AG04449 (cell line): ENCODE measurements around the gene FAM234B.

Source experiments
- CTCF ChIA-PET: fragments of 350-600 bp; formaldehyde crosslinking; extraction: SDS; loops from one replicate; lab custom pipeline; 2021; ENCODE audit warnings: antibody characterized with exemption; lab: Yijun Ruan, JAX
- POLR2A ChIA-PET: fragments of 400-600, 350-600 bp; formaldehyde crosslinking; extraction: SDS; loops from one replicate; lab custom pipeline; 2020; ENCODE audit warnings: antibody characterized with exemption, inconsistent platforms; lab: Yijun Ruan, JAX
- DNase-seq: peaks from one replicate; pipeline ENCODE4 v3.0.0-alpha.2; 2010; ENCODE audit warnings: low read depth, low spot score
- H3K4me3 ChIP-seq: 2 replicates; pipeline ENCODE4 v1.5.1; 2011; ENCODE audit warnings: low read depth, mild to moderate bottlenecking, control low read depth, low read length
- TF ChIP-seq, protein P1 (sequence below): IDR thresholded peaks from one replicate; pipeline ENCODE4 v1.5.1; 2011; ENCODE audit warnings: mild to moderate bottlenecking, moderate library complexity, low read length, control low read depth, inconsistent platforms; ENCODE audit not compliant: insufficient read depth; ENCODE audit errors: missing control alignments

FAM234B gene

GRCh38 chr12:13008741-13009380, 35.3 kb upstream of the FAM234B start:
- DNase-seq = no peak
- ChIA-PET CTCF (interaction anchor here (1.0 to 4.3 kb wide), 4 partner anchors 13 to 226 kb away, joined by 3 to 20 read pairs (median 4); no protein-coding TSS in a partner anchor), POLR2A (no interaction called here)
- TF ChIP-seq, protein P1, sequence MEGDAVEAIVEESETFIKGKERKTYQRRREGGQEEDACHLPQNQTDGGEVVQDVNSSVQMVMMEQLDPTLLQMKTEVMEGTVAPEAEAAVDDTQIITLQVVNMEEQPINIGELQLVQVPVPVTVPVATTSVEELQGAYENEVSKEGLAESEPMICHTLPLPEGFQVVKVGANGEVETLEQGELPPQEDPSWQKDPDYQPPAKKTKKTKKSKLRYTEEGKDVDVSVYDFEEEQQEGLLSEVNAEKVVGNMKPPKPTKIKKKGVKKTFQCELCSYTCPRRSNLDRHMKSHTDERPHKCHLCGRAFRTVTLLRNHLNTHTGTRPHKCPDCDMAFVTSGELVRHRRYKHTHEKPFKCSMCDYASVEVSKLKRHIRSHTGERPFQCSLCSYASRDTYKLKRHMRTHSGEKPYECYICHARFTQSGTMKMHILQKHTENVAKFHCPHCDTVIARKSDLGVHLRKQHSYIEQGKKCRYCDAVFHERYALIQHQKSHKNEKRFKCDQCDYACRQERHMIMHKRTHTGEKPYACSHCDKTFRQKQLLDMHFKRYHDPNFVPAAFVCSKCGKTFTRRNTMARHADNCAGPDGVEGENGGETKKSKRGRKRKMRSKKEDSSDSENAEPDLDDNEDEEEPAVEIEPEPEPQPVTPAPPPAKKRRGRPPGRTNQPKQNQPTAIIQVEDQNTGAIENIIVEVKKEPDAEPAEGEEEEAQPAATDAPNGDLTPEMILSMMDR = no peak
- H3K4me3 ChIP-seq = no peak overlapping the region

DNA sequence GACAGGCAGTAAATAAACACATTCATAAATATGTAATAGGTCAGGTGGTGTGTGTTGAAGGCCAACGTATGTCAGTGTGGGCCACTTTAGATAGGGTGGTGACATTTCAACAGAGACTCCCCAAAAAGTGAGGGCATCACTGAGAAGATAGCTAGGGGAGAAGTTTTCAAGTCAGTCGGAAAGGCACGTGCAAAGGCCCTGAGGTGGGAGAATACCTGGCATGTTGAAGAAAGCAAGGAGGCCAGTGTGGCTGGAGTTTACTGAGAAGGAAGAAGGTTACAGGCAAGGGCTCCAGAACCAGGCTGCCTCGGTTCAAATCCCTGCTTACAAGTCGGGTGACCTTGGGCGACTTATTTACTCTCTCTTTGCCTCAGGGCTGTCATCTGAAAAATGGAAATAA, 33.1 kb upstream of the FAM234B start:
- ChIA-PET POLR2A (no interaction called here), CTCF (interaction anchor here (4.3 kb wide), 1 partner anchor 201 kb away, joined by 20 read pairs; no protein-coding TSS in a partner anchor)
- H3K4me3 ChIP-seq = no peak overlapping the region
- TF ChIP-seq, protein P1 = no peak
- no peak for DNase-seq

- DNase-seq = no peak
- no peak overlapping the region for H3K4me3 ChIP-seq
- TF ChIP-seq, protein P1 = no peak
- CTCF ChIA-PET = interaction anchor here (0.7 to 3.9 kb wide), 11 partner anchors 11 to 212 kb away, joined by 3 to 40 read pairs (median 6); no protein-coding TSS in a partner anchor
- POLR2A ChIA-PET = no interaction called here
Measured at GRCh38 chr12:13022851-13023271, 21.3 kb upstream of the FAM234B start.

DNA sequence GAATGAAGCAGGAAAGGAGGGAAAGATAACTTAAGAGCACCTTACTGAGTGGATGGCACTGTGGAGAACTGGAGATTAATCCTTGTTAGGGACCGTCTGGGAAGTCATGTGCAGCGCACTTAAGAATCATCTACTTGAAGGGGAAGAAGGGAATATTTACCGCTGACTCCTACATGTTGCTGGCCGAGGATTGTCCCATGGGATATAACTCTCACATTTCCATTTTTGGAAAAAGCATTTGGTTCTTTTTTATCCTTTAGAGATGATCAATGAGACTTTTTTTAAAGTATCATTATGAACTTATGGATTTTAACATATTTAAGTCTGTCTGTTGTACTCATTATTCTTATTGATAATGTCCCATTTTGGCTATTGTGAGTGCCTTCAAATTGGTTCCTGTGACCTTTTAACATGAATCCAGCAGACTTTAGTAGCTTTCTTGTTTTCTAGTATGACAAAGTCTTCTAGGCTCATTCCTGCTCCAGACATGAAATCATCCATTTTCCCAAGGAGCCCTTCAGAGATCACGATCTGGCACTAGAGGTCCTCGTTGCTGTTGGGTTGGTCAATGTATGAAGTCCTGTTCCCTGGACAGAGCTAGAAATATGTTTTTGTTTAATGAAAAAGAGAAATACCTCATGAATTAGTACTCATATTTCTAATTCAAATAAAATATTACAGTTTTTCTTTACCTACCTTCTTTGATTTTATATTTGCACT, 20.2 kb upstream of the FAM234B start:
- no peak overlapping the region for H3K4me3 ChIP-seq
- CTCF ChIA-PET = interaction anchor here (0.6 to 3.9 kb wide), 22 partner anchors 9 to 247 kb away, joined by 3 to 40 read pairs (median 5); no protein-coding TSS in a partner anchor
- TF ChIP-seq, protein P1 = peak; percentile 48
- no peak for DNase-seq
- POLR2A ChIA-PET = no interaction called here

- DNase-seq = no peak
- ChIA-PET CTCF (interaction anchor here (0.7 to 3.9 kb wide), 19 partner anchors 9 to 247 kb away, joined by 3 to 40 read pairs (median 5); no protein-coding TSS in a partner anchor), POLR2A (no interaction called here)
- TF ChIP-seq, protein P1 = no peak
- H3K4me3 ChIP-seq = no peak overlapping the region
Measured at GRCh38 chr12:13024531-13024916, 19.7 kb upstream of the FAM234B start.

GRCh38 chr12:13026286-13026685, 17.9 kb upstream of the FAM234B start:
- TF ChIP-seq, protein P1 = no peak
- POLR2A ChIA-PET = no interaction called here
- DNase-seq = no peak
- no peak overlapping the region for H3K4me3 ChIP-seq
- CTCF ChIA-PET = interaction anchor here (1.0 to 3.9 kb wide), 9 partner anchors 9 to 209 kb away, joined by 3 to 40 read pairs (median 5); no protein-coding TSS in a partner anchor
